Neural cell (in vitro differentiated cells): ENCODE measurements around the gene ANKRD33B. TPM values are rescaled to one million over a fixed set of nuclear protein-coding genes. Genes with fewer than 3 reads are reported as not detected.

ENCODE experiments used
- H2AFZ ChIP-seq: fragments of 200-600, 300-800 bp; sonication (generic), shearing (Covaris generic); 2 replicates; pipeline ENCODE4 v1.6.0; 2014; ENCODE audit warnings: low read depth, mild to moderate bottlenecking, antibody characterized with exemption, low read length, moderate library complexity
- H3F3A ChIP-seq: fragments of 200-600 bp; shearing (Covaris generic); 2 replicates; pipeline ENCODE4 v1.6.1; 2016; ENCODE audit warnings: mild to moderate bottlenecking, moderate library complexity, mixed read lengths, antibody characterized with exemption, low read length; ENCODE audit not compliant: insufficient read depth, poor library complexity, severe bottlenecking
- H3K27ac ChIP-seq: fragments of 200-600, 300-800 bp; sonication (generic), shearing (Covaris generic); 2 replicates; pipeline ENCODE4 v1.5.1; 2014; ENCODE audit warnings: mild to moderate bottlenecking, low read length, moderate library complexity
- H3K27me3 ChIP-seq: fragments of 300-800, 200-600 bp; sonication (generic), shearing (Covaris generic); 2 replicates; pipeline ENCODE4 v1.6.0; 2014; ENCODE audit warnings: mild to moderate bottlenecking, low read depth, low read length, moderate library complexity; ENCODE audit not compliant: insufficient read depth
- H3K36me3 ChIP-seq: fragments of 300-800, 200-600 bp; sonication (generic), shearing (Covaris generic); 2 replicates; pipeline ENCODE4 v1.5.1; 2014; ENCODE audit warnings: mild to moderate bottlenecking, antibody characterized with exemption, low read length, moderate library complexity; ENCODE audit not compliant: insufficient read depth
- H3K4me2 ChIP-seq: fragments of 300-800, 200-600 bp; sonication (generic), shearing (Covaris generic); 2 replicates; pipeline ENCODE4 v1.6.0; 2014; ENCODE audit warnings: mild to moderate bottlenecking, low read length
- H3K4me3 ChIP-seq: fragments of 300-800, 200-600 bp; sonication (generic), shearing (Covaris generic); 2 replicates; pipeline ENCODE4 v1.5.1; 2014; ENCODE audit warnings: mild to moderate bottlenecking, low read length, moderate library complexity
- H3K79me2 ChIP-seq: fragments of 200-600 bp; shearing (Covaris generic); replicated peaks from 2 replicates; pipeline ENCODE4 v1.6.0; 2014; ENCODE audit warnings: mild to moderate bottlenecking, low read length, moderate library complexity; ENCODE audit not compliant: insufficient read depth
- H3K9ac ChIP-seq: fragments of 300-800, 200-600 bp; sonication (generic), shearing (Covaris generic); 2 replicates; pipeline ENCODE4 v1.6.1; 2016; ENCODE audit warnings: mild to moderate bottlenecking, low read length, mixed read lengths
- H3K9me2 ChIP-seq: fragments of 200-600 bp; shearing (Covaris generic); 2 replicates; pipeline ENCODE4 v1.6.1; 2016; ENCODE audit warnings: mild to moderate bottlenecking, low read length, mixed read lengths; ENCODE audit not compliant: insufficient read depth
- H3K9me3 ChIP-seq: fragments of 200-600, 300-800 bp; sonication (generic), shearing (Covaris generic); 2 replicates; pipeline ENCODE4 v1.6.1; 2016; ENCODE audit warnings: mild to moderate bottlenecking, mixed run types, low read length, moderate library complexity, mixed read lengths
- H4K20me1 ChIP-seq: fragments of 200-600 bp; shearing (Covaris generic); 2 replicates; pipeline ENCODE4 v1.6.1; 2016; ENCODE audit warnings: mild to moderate bottlenecking, mixed run types; ENCODE audit not compliant: insufficient read depth
- CTCF ChIP-seq: fragments of 450-650 bp; IDR thresholded peaks from 2 replicates; pipeline ENCODE4 v1.5.1; 2014; ENCODE audit warnings: antibody characterized with exemption, mild to moderate bottlenecking, moderate library complexity; ENCODE audit not compliant: poor library complexity, severe bottlenecking
- EP300 ChIP-seq: fragments of 450-650 bp; conservative IDR thresholded peaks from 2 replicates; pipeline ENCODE4 v1.6.1; 2014; ENCODE audit warnings: antibody characterized with exemption, mild to moderate bottlenecking, moderate library complexity; ENCODE audit not compliant: poor library complexity, severe bottlenecking
- EZH2 ChIP-seq: fragments of 200-600, 300-800 bp; shearing (Covaris generic), sonication (generic); IDR thresholded peaks from 2 replicates; pipeline ENCODE4 v1.6.1; 2014; ENCODE audit warnings: antibody characterized with exemption, low read length, borderline replicate concordance, mild to moderate bottlenecking; ENCODE audit not compliant: insufficient read depth, poor library complexity, severe bottlenecking
- MXI1 ChIP-seq: fragments of 450-650 bp; conservative IDR thresholded peaks from 2 replicates; pipeline ENCODE4 v1.6.1; 2014; ENCODE audit warnings: antibody characterized with exemption, mild to moderate bottlenecking; ENCODE audit not compliant: poor library complexity, severe bottlenecking
- POLR2AphosphoS5 ChIP-seq: IDR thresholded peaks from 2 replicates; pipeline ENCODE4 v1.6.1; 2012
- RAD21 ChIP-seq: fragments of 450-650 bp; conservative IDR thresholded peaks from 2 replicates; pipeline ENCODE4 v1.6.1; 2014; ENCODE audit warnings: antibody characterized with exemption, mild to moderate bottlenecking, moderate library complexity
- REST ChIP-seq: IDR thresholded peaks from 2 replicates; pipeline ENCODE4 v1.6.1; 2012; ENCODE audit warnings: borderline replicate concordance
- SMC3 ChIP-seq: fragments of 450-650 bp; conservative IDR thresholded peaks from 2 replicates; pipeline ENCODE4 v1.6.1; 2014; ENCODE audit warnings: antibody characterized with exemption, mild to moderate bottlenecking, moderate library complexity; ENCODE audit not compliant: poor library complexity
- TAF1 ChIP-seq: IDR thresholded peaks from 2 replicates; pipeline ENCODE4 v1.6.1; 2012; ENCODE audit warnings: low read depth
- polyA plus RNA-seq: library from polyadenylated mRNA; depleted of rRNA; stranded (reverse); fragments of >200 nt; gene quantifications from 2 replicates; pipeline ENCODE4 v1.2.3, GENCODE V29; 2014

ANKRD33B gene
- polyA plus RNA-seq, 1 donor from 2014 or later = not detected

- no peak overlapping the region for H3K4me3 ChIP-seq
These were observed 27.4 kb upstream of the ANKRD33B start for GRCh38 chr5:10536511-10536910.

GRCh38 chr5:10536931-10537579, 26.8 kb upstream of the ANKRD33B start:
- Histone ChIP-seq H3K4me3 (no peak overlapping the region), H3K9me3 (no peaks in the 10 kb centered on the region), H3K9me2 (no peaks in the 10 kb centered on the region), H3K4me2 (no peak overlapping the region), H3K9ac (no peak overlapping the region), H3K27me3 (no peaks in the 10 kb centered on the region), H3F3A (no peaks in the 10 kb centered on the region), H3K79me2 (no peaks in the 10 kb centered on the region), H3K36me3 (no peaks in the 10 kb centered on the region), H4K20me1 (no peaks in the 10 kb centered on the region), H3K27ac (no peak overlapping the region), H2AFZ (no peak overlapping the region)
- TF ChIP-seq SMC3 (no peak), CTCF (no peak), TAF1 (no peak), EZH2 (no peak), MXI1 (no peak)

More at GRCh38 chr5:10536511-10536910, 27.4 kb upstream of the ANKRD33B start:
- Histone ChIP-seq H3K79me2 (no peaks in the 10 kb centered on the region), H3K4me2 (no peak overlapping the region), H3K9me2 (no peaks in the 10 kb centered on the region), H3K9ac (no peak overlapping the region), H3F3A (no peaks in the 10 kb centered on the region), H3K27ac (no peak overlapping the region), H3K27me3 (no peaks in the 10 kb centered on the region), H3K36me3 (no peaks in the 10 kb centered on the region), H3K9me3 (no peaks in the 10 kb centered on the region), H2AFZ (no peak overlapping the region), H4K20me1 (no peaks in the 10 kb centered on the region)
- TF ChIP-seq SMC3 (no peak), POLR2AphosphoS5 (no peak), RAD21 (no peak), REST (no peak), TAF1 (no peak), EP300 (no peak), CTCF (no peak), EZH2 (no peak), MXI1 (no peak)
